ENCODE data around the gene PKP4. TPM values are rescaled to one million over a fixed set of nuclear protein-coding genes. Genes with fewer than 3 reads are reported as not detected.
A peak's percentile ranks its signal among the peaks of the same experiment; 100 is the strongest.

The PKP4 gene
- total RNA-seq, 1 donor from 2014 or later, result 26.1 TPM

DNA sequence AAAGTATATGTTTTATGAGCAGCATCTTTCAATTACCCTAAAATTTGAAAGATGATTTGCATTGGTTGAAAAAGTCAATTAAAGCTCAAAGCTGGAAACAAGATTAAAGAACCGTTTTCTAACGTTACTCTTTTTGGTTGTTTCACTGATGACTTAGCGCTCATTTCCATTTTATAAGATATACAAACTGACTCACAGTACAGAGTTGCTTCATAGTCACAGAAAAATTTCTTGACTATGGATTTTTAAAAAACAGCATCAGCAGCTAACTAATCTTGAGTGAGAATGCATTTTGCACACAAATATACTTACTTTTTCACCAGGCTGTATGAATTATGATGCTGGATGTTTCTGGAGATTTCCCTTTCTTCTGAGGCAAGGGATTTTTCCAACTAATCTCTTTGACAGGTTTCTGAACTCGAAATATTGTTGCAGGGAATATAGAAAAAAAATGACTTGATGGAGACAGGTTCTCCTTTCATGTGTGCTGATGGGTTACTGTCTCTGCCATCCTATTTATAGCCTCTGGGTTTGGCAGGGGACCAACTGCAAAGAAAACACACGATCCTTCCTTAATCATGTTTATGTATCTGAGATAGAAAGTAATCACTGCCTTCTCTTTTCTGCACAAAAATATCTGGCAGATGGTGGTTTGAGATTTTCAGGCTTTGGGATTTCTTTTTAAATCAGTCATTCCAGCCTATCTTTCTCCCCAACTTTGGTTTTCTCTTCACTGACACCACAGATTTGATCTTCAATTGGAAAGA is 209.0 kb downstream of the PKP4 start:
- peaks cover 12 to 31% (median 21%) of the 10 kb centered on the region in 3 donors for H3K36me3 ChIP-seq (ENCODE audit: control insufficient read depth in 3 of 3, insufficient read depth in 3 of 3, low read length in 3 of 3)
- H3K9ac ChIP-seq (ENCODE audit: low read depth in 1 of 3, low read length in 3 of 3), result no peak overlapping the region
- H3K27me3 ChIP-seq (ENCODE audit: control insufficient read depth in 3 of 3, insufficient read depth in 3 of 3, low read length in 3 of 3), result no peaks in the 10 kb centered on the region
- no peaks in the 10 kb centered on the region for H3K9me3 ChIP-seq (ENCODE audit: control insufficient read depth in 3 of 3, low read length in 3 of 3)
- no peak overlapping the region for H3K4me3 ChIP-seq (ENCODE audit: low read length in 3 of 3)
- no peak overlapping the region for H3K27ac ChIP-seq (ENCODE audit: low read depth, low read length)
- peaks cover 0 to 12% (median 3%) of the 10 kb centered on the region in 3 donors for H3K4me1 ChIP-seq (ENCODE audit: control insufficient read depth in 3 of 3, insufficient read depth in 3 of 3, low read length in 3 of 3)

DNA sequence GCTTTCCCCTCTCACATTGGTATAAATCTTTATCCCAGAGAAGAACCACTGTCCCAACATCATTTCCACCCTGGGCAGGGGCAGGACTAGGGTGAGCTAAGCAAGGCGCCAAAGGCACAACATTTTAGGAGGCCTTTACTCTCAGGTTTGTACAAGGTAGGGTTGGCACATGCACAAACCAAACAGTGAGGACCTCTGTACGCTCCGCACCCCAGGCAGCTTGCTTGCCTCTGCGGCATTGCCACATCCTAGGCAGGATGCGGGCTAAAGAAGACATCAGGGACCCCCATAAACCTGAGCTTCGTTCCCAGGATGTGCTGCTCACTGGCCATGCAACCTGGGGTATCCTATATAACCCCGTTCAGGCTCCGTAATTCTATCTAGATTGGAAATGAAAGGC is 210.2 kb downstream of the PKP4 start:
- Histone ChIP-seq H3K27me3 (ENCODE audit: control insufficient read depth in 3 of 3, insufficient read depth in 3 of 3, low read length in 3 of 3) (no peaks in the 10 kb centered on the region), H3K9ac (ENCODE audit: low read depth in 1 of 3, low read length in 3 of 3) (no peak overlapping the region), H3K9me3 (ENCODE audit: control insufficient read depth in 3 of 3, low read length in 3 of 3) (no peaks in the 10 kb centered on the region), H3K4me1 (ENCODE audit: control insufficient read depth in 3 of 3, insufficient read depth in 3 of 3, low read length in 3 of 3) (peaks cover 0 to 12% (median 3%) of the 10 kb centered on the region in 3 donors), H3K4me3 (ENCODE audit: low read length in 3 of 3) (no peak overlapping the region), H3K36me3 (ENCODE audit: control insufficient read depth in 3 of 3, insufficient read depth in 3 of 3, low read length in 3 of 3) (peaks cover 11 to 28% (median 13%) of the 10 kb centered on the region in 3 donors), H3K27ac (ENCODE audit: low read depth, low read length) (peak overlapping the region; percentile 46)

DNA sequence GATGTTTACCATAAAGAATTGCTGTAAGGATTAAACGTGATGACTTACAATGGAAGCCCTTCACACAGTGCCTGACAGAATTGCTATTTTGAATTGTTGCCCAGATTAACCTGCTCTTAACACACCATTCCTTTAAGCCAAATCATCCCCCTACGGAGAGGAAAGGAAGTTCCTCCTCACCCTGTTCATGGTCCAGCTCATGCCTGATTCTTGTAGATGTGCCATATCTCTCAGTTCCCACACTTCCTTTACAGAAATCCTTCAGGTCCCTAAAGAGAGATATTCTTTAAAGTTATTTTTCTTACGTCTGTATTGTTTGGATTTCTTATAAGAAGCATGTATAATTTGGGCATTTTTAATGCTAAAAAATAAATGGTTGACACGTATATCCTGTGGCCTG is 210.8 kb downstream of the PKP4 start:
- no peaks in the 10 kb centered on the region for H3K9me3 ChIP-seq (ENCODE audit: control insufficient read depth in 3 of 3, low read length in 3 of 3)
- H3K9ac ChIP-seq (ENCODE audit: low read depth in 1 of 3, low read length in 3 of 3), result no peak overlapping the region
- no peaks in the 10 kb centered on the region for H3K27me3 ChIP-seq (ENCODE audit: control insufficient read depth in 3 of 3, insufficient read depth in 3 of 3, low read length in 3 of 3)
- H3K4me1 ChIP-seq (ENCODE audit: control insufficient read depth in 3 of 3, insufficient read depth in 3 of 3, low read length in 3 of 3), result peaks cover 0 to 12% (median 3%) of the 10 kb centered on the region in 3 donors
- peak overlapping the region; percentile 54 for H3K27ac ChIP-seq (ENCODE audit: low read depth, low read length)
- H3K36me3 ChIP-seq (ENCODE audit: control insufficient read depth in 3 of 3, insufficient read depth in 3 of 3, low read length in 3 of 3), result peaks cover 6 to 22% (median 11%) of the 10 kb centered on the region in 3 donors
- no peak overlapping the region for H3K4me3 ChIP-seq (ENCODE audit: low read length in 3 of 3)

DNA sequence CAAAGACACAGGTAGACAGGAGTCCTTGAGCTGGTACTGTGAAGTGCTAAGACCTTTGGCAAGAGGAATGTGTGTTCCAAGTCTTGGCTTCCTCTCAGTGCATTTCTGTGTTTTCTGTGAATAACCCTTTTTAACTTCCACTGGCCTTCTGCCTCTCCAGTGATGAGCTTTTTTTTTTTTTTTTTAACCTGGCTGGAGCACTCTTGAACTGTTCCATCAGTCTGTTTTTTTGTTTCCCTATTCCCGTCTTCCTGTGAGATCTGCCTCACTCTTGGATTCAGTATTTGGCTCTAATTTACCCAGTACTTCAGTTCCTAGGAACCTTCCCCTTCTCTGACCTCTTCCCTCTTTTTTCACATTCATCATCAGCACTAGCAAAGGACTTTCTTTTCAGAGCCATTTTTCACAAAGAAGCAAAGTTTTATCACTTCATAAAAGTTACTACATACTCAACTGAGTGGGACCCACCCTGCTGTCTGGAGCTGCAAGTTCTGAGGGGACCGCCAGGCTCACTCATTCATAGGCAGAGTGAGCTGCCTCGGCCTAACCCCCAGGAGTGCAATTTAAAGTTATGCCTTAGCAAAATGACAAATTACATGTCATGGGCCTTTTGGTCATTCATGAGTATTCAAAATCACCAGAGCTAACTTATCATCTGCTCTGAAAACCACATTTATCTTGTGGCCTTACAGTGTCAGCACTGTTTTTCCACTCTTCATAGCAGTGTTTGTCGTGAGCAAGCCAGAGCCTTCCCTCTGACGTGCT is 211.4 kb downstream of the PKP4 start:
- Histone ChIP-seq H3K36me3 (ENCODE audit: control insufficient read depth in 3 of 3, insufficient read depth in 3 of 3, low read length in 3 of 3) (peaks cover 7 to 20% (median 8%) of the 10 kb centered on the region in 3 donors), H3K9ac (ENCODE audit: low read depth in 1 of 3, low read length in 3 of 3) (no peak overlapping the region), H3K4me3 (ENCODE audit: low read length in 3 of 3) (no peak overlapping the region), H3K27ac (ENCODE audit: low read depth, low read length) (peak overlapping the region; percentile 54), H3K9me3 (ENCODE audit: control insufficient read depth in 3 of 3, low read length in 3 of 3) (no peaks in the 10 kb centered on the region), H3K27me3 (ENCODE audit: control insufficient read depth in 3 of 3, insufficient read depth in 3 of 3, low read length in 3 of 3) (no peaks in the 10 kb centered on the region), H3K4me1 (ENCODE audit: control insufficient read depth in 3 of 3, insufficient read depth in 3 of 3, low read length in 3 of 3) (peaks cover 0 to 12% (median 3%) of the 10 kb centered on the region in 3 donors)

DNA sequence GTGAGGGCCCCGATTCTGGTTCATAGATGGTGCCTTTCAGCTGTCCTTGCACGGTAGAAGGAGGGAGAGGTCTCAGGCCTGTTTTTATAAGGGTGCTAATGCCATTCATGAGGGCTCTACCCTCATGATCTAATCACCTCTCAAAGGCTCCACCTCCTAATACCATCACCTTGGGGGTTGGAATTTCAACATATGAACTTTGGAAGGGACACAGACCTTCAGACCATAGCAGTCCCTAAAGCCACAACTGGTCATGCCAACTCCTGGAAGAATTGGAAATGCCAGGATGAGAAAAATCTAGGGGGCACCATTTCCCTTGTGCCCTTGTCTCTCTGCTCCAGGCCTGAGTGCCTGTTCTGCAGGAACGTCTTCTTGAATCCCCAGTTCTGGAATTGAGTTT is 213.5 kb downstream of the PKP4 start:
- Histone ChIP-seq H3K27me3 (ENCODE audit: control insufficient read depth in 3 of 3, insufficient read depth in 3 of 3, low read length in 3 of 3) (no peaks in the 10 kb centered on the region), H3K36me3 (ENCODE audit: control insufficient read depth in 3 of 3, insufficient read depth in 3 of 3, low read length in 3 of 3) (peaks cover 10 to 27% (median 13%) of the 10 kb centered on the region in 3 donors), H3K27ac (ENCODE audit: low read depth, low read length) (no peak overlapping the region), H3K4me1 (ENCODE audit: control insufficient read depth in 3 of 3, insufficient read depth in 3 of 3, low read length in 3 of 3) (peaks cover 0 to 9% (median 3%) of the 10 kb centered on the region in 3 donors), H3K4me3 (ENCODE audit: low read length in 3 of 3) (no peak overlapping the region), H3K9me3 (ENCODE audit: control insufficient read depth in 3 of 3, low read length in 3 of 3) (no peaks in the 10 kb centered on the region), H3K9ac (ENCODE audit: low read depth in 1 of 3, low read length in 3 of 3) (no peak overlapping the region)

DNA sequence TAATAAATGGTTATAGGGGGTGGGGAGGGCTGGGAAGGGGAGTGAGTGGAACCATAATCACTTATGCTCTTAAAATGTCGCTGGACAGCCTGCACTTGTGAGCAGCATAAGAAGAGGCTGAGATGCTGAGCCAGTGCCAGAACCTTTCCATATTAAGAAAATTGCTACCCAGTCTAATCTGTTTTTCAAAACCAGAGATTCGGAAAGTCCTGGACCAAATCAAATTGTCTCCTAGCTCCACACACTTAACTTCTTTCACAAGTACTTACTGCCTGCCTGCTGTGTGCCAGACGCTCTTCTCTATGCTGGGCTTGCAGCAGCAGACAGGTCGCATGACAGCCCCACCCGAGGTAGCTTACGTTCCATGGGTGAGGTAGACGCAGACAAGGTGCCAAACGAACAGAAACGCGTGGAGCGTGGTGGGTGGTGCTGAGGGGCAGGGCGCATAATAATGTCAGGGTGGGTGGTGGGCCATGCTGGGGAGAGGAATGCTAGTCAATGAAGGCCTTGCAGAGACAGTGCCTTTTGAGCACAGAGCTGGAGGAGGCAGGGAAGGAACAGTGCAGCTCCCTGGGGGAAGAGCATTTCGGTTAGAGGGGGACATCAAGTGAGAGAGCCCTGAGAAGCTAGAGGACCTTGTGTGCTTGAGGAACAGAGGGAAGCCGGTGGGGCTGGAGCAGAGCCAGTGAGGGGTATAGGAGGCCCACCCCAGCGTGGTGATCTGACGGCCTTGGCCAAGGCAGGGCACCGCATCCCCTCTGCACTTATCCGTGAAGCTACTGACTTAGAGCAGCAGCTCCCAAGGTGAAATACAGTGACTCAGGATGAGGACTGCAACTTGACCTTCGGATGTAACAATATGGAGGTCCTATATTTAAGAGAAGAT is 214.9 kb downstream of the PKP4 start:
- Histone ChIP-seq H3K4me1 (ENCODE audit: control insufficient read depth in 3 of 3, insufficient read depth in 3 of 3, low read length in 3 of 3) (peaks cover 0 to 3% (median 0%) of the 10 kb centered on the region in 3 donors), H3K4me3 (ENCODE audit: low read length in 3 of 3) (no peak overlapping the region), H3K27ac (ENCODE audit: low read depth, low read length) (no peak overlapping the region), H3K36me3 (ENCODE audit: control insufficient read depth in 3 of 3, insufficient read depth in 3 of 3, low read length in 3 of 3) (peaks cover 16 to 29% (median 17%) of the 10 kb centered on the region in 3 donors), H3K9ac (ENCODE audit: low read depth in 1 of 3, low read length in 3 of 3) (no peak overlapping the region), H3K9me3 (ENCODE audit: control insufficient read depth in 3 of 3, low read length in 3 of 3) (no peaks in the 10 kb centered on the region), H3K27me3 (ENCODE audit: control insufficient read depth in 3 of 3, insufficient read depth in 3 of 3, low read length in 3 of 3) (no peaks in the 10 kb centered on the region)

DNA sequence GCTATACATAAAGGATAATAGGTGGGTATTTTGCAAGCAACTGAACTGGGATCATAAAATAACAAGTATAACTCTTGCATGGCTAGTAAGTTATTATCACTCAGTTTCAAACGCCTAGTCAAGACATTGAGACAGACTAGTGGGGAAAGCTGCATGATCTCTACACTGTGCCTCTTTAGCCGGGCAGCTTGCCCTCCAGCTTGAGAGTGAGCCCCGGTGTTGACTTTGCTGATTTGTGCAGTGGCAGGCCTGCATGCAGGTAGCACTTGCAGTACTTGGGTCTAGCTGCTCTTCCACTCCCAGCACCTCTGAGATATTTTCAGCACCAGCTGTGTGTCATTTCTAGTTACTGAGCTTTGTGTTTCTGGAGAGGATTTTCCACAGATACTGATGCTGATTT is 219.5 kb downstream of the PKP4 start:
- Histone ChIP-seq H3K4me3 (ENCODE audit: low read length in 3 of 3) (no peak overlapping the region), H3K9ac (ENCODE audit: low read depth in 1 of 3, low read length in 3 of 3) (no peak overlapping the region), H3K36me3 (ENCODE audit: control insufficient read depth in 3 of 3, insufficient read depth in 3 of 3, low read length in 3 of 3) (peaks cover 23 to 33% (median 25%) of the 10 kb centered on the region in 3 donors), H3K27me3 (ENCODE audit: control insufficient read depth in 3 of 3, insufficient read depth in 3 of 3, low read length in 3 of 3) (no peaks in the 10 kb centered on the region), H3K9me3 (ENCODE audit: control insufficient read depth in 3 of 3, low read length in 3 of 3) (no peaks in the 10 kb centered on the region), H3K27ac (ENCODE audit: low read depth, low read length) (no peak overlapping the region), H3K4me1 (ENCODE audit: control insufficient read depth in 3 of 3, insufficient read depth in 3 of 3, low read length in 3 of 3) (no peaks in the 10 kb centered on the region)

DNA sequence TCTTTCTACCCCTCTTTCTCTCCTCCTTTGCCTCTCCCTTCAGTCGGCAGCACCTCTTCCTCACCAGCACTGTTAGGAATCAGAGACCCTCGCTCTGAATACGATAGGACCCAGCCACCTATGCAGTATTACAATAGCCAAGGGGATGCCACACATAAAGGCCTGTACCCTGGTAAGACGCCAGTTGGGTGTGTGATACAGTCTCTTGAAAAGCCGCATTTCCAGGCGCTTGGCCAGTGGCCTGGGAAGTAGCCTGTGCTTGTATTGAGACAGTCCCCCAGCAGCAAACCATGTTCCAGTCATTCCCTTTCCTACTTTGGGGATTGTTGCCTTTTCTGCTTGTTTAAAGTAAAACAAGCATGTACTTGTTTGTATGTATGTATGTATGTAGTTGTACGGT is 219.9 kb downstream of the PKP4 start:
- Histone ChIP-seq H3K27me3 (ENCODE audit: control insufficient read depth in 3 of 3, insufficient read depth in 3 of 3, low read length in 3 of 3) (no peaks in the 10 kb centered on the region), H3K9me3 (ENCODE audit: control insufficient read depth in 3 of 3, low read length in 3 of 3) (no peaks in the 10 kb centered on the region), H3K27ac (ENCODE audit: low read depth, low read length) (no peak overlapping the region), H3K9ac (ENCODE audit: low read depth in 1 of 3, low read length in 3 of 3) (no peak overlapping the region), H3K4me1 (ENCODE audit: control insufficient read depth in 3 of 3, insufficient read depth in 3 of 3, low read length in 3 of 3) (no peaks in the 10 kb centered on the region), H3K36me3 (ENCODE audit: control insufficient read depth in 3 of 3, insufficient read depth in 3 of 3, low read length in 3 of 3) (peaks cover 23 to 33% (median 25%) of the 10 kb centered on the region in 3 donors), H3K4me3 (ENCODE audit: low read length in 3 of 3) (no peak overlapping the region)

DNA sequence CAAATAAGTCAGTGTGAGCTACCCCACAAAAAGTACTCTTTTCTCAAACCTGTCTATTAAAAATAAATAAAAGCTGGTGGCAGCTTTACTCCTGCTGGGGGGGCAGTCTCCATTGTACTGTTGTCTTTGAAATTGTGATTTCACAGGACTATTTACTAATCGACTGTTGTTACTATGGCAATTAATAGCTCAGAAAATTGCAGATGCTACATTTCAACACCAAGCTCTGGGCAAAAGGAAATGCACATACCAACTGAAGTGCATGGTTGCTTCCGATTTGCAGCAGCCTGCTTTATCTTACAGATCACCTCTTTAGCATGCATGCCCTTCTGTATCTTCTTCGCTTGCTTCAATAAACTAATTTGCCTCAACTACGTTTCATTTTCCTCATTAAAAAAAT is 220.8 kb downstream of the PKP4 start:
- H3K9ac ChIP-seq (ENCODE audit: low read depth in 1 of 3, low read length in 3 of 3), result no peak overlapping the region
- no peaks in the 10 kb centered on the region for H3K9me3 ChIP-seq (ENCODE audit: control insufficient read depth in 3 of 3, low read length in 3 of 3)
- H3K4me3 ChIP-seq (ENCODE audit: low read length in 3 of 3), result no peak overlapping the region
- no peaks in the 10 kb centered on the region for H3K27me3 ChIP-seq (ENCODE audit: control insufficient read depth in 3 of 3, insufficient read depth in 3 of 3, low read length in 3 of 3)
- peaks cover 23 to 33% (median 25%) of the 10 kb centered on the region in 3 donors for H3K36me3 ChIP-seq (ENCODE audit: control insufficient read depth in 3 of 3, insufficient read depth in 3 of 3, low read length in 3 of 3)
- no peaks in the 10 kb centered on the region for H3K4me1 ChIP-seq (ENCODE audit: control insufficient read depth in 3 of 3, insufficient read depth in 3 of 3, low read length in 3 of 3)
- H3K27ac ChIP-seq (ENCODE audit: low read depth, low read length), result no peak overlapping the region
